ENCODE data around the gene RGS12.

RGS12 gene

GRCh38 chr4:3293401-3294391, 875 bp downstream of the RGS12 start:
- H3K4me3 ChIP-seq (ENCODE audit: low read depth, low read length): peak overlapping the region; percentile 83
- DNase-seq (ENCODE audit: low read depth): no peak
- no peak for TF ChIP-seq CTCF (IDR thresholded peaks at IDR 0.05; ENCODE audit: control insufficient read depth, extremely low read depth, insufficient read depth)

GRCh38 chr4:3294401-3295241, 1.8 kb downstream of the RGS12 start:
- TF ChIP-seq CTCF (IDR thresholded peaks at IDR 0.05; ENCODE audit: control insufficient read depth, extremely low read depth, insufficient read depth): no peak
- DNase-seq (ENCODE audit: low read depth): no peak

GRCh38 chr4:3295837-3296624, 3.2 kb downstream of the RGS12 start:
- DNase-seq (ENCODE audit: low read depth): no peak
- TF ChIP-seq CTCF (IDR thresholded peaks at IDR 0.05; ENCODE audit: control insufficient read depth, extremely low read depth, insufficient read depth): no peak
- no peak overlapping the region for H3K4me3 ChIP-seq (ENCODE audit: low read depth, low read length)

More at GRCh38 chr4:3294401-3295241, 1.8 kb downstream of the RGS12 start:
- H3K4me3 ChIP-seq (ENCODE audit: low read depth, low read length): no peak overlapping the region

- DNase-seq (ENCODE audit: low read depth): no peak
- no peak for TF ChIP-seq CTCF (IDR thresholded peaks at IDR 0.05; ENCODE audit: control insufficient read depth, extremely low read depth, insufficient read depth)
- no peak overlapping the region for H3K4me3 ChIP-seq (ENCODE audit: low read depth, low read length)
These were observed 3.8 kb downstream of the RGS12 start for GRCh38 chr4:3296651-3297050.

- no peak for TF ChIP-seq CTCF (IDR thresholded peaks at IDR 0.05; ENCODE audit: control insufficient read depth, extremely low read depth, insufficient read depth)
These were observed 4.4 kb downstream of the RGS12 start for GRCh38 chr4:3297066-3297859.

More at GRCh38 chr4:3297066-3297859, 4.4 kb downstream of the RGS12 start:
- no peak overlapping the region for H3K4me3 ChIP-seq (ENCODE audit: low read depth, low read length)
- DNase-seq (ENCODE audit: low read depth): no peak

Data from LNCaP clone FGC (cell line).